GM21825 (cell line): ENCODE results near the gene LMX1B.
"Not testable (repeated sequence)": the region's sequence is repeated elsewhere in the genome, so short reads cannot be mapped to it uniquely, and the experiment has no call there.

ENCODE experiments used
- ATAC-seq: cut with Tn5 transposase; IDR thresholded peaks from one replicate; pipeline ENCODE4 v1.9.1; 2021; ENCODE audit warnings: mild to moderate bottlenecking, moderate library complexity; ENCODE audit not compliant: unreplicated experiment

The LMX1B gene

GRCh38 chr9:126613651-126614050 lies at the start of gene LMX1B:
TSS of gene LMX1B (plus strand) at chr9:126613928. CDS start at chr9:126614450, 522 bp downstream.
- ATAC-seq, result no peak

- ATAC-seq, result no peak
Observed at GRCh38 chr9:126564128-126564527, 49.6 kb upstream of the LMX1B start.

GRCh38 chr9:126564716-126565115 lies 49.0 kb upstream of the LMX1B start:
- ATAC-seq, result no peak

GRCh38 chr9:126565336-126566128 lies 48.2 kb upstream of the LMX1B start:
- ATAC-seq, result no peak

- no peak for ATAC-seq
Observed at GRCh38 chr9:126569036-126569435, 44.7 kb upstream of the LMX1B start.

- ATAC-seq, result no peak
Observed at GRCh38 chr9:126578029-126578428, 35.7 kb upstream of the LMX1B start.

GRCh38 chr9:126580319-126580718 lies 33.4 kb upstream of the LMX1B start:
- not testable (repeated sequence) for ATAC-seq

- ATAC-seq, result no peak
Observed at GRCh38 chr9:126581893-126582292, 31.8 kb upstream of the LMX1B start.

- no peak for ATAC-seq
Observed at GRCh38 chr9:126582427-126582826, 31.3 kb upstream of the LMX1B start.

GRCh38 chr9:126583144-126583760 lies 30.5 kb upstream of the LMX1B start:
- no peak for ATAC-seq

- ATAC-seq, result no peak
Observed at GRCh38 chr9:126584611-126585010, 29.1 kb upstream of the LMX1B start.

GRCh38 chr9:126586236-126586635 lies 27.5 kb upstream of the LMX1B start:
- no peak for ATAC-seq

GRCh38 chr9:126587187-126588185 lies 26.2 kb upstream of the LMX1B start:
- no peak for ATAC-seq

- ATAC-seq, result no peak
Observed at GRCh38 chr9:126588491-126589168, 25.1 kb upstream of the LMX1B start.

- ATAC-seq, result no peak
Observed at GRCh38 chr9:126589349-126589748, 24.4 kb upstream of the LMX1B start.

- ATAC-seq, result no peak
Observed at GRCh38 chr9:126591083-126591482, 22.6 kb upstream of the LMX1B start.

GRCh38 chr9:126591922-126592321 lies 21.8 kb upstream of the LMX1B start:
- ATAC-seq, result no peak

- no peak for ATAC-seq
Observed at GRCh38 chr9:126592461-126592860, 21.3 kb upstream of the LMX1B start.

GRCh38 chr9:126595982-126596381 lies 17.7 kb upstream of the LMX1B start:
- ATAC-seq, result no peak

- ATAC-seq, result no peak
Observed at GRCh38 chr9:126599047-126599650, 14.6 kb upstream of the LMX1B start.
